ENCODE results near the gene COL21A1. TPM values are rescaled to one million over a fixed set of nuclear protein-coding genes. Genes with fewer than 3 reads are reported as not detected.

COL21A1 gene
- total and polyA plus RNA-seq, 2 of the 13 experiments (the other 11 are each of a cell fraction or from before 2014, with no cell fraction given): 0.13 TPM; not detected in 1

GRCh38 chr6:56188429-56188828 lies 59.0 kb downstream of the COL21A1 start:
- H3K36me3 ChIP-seq (replicated peaks in 1 of 2; ENCODE audit: control insufficient read depth in 1 of 2, insufficient read depth in 2 of 2, low read length in 2 of 2): no peaks in the 10 kb centered on the region
- H2AFZ ChIP-seq (ENCODE audit: low read length): no peak overlapping the region
- no peak overlapping the region for H3K9ac ChIP-seq (ENCODE audit: insufficient read depth, low read depth, low read length)
- H3K27ac ChIP-seq (ENCODE audit: extremely low read length, insufficient read depth, low read length): no peak overlapping the region
- H3K4me3 ChIP-seq (replicated peaks in 1 of 3; ENCODE audit: insufficient read depth in 1 of 3, low read depth in 2 of 3, low read length in 3 of 3): no peak overlapping the region
- BruUV-seq (replicated peaks): no TSS peak
- ATAC-seq (no peak; the same call in 2 of the 3 replicates), FAIRE-seq (no peak), DNase-seq (ENCODE audit: low spot score) (no peak)
- H3K9me3 ChIP-seq (ENCODE audit: low read length): no peaks in the 10 kb centered on the region
- no peak overlapping the region for H3K4me2 ChIP-seq (ENCODE audit: low read depth, low read length)
- in situ Hi-C loops (cut with HindIII; ENCODE audit: extremely low pct_ligation_motif_present, low pct_unique_long_range_greater_than_20kb) (no loop called here), intact Hi-C loops (cut with micrococcal nuclease; ENCODE audit: unreplicated experiment) (no loop called here)
- no peaks in the 10 kb centered on the region for H3K27me3 ChIP-seq (ENCODE audit: control insufficient read depth in 1 of 2, insufficient read depth in 2 of 2, low read length in 2 of 2)
- POLR2A ChIA-PET: no interaction called here
- 16% methylated on average over 6 of the region's 9 CpGs for WGBS (ENCODE audit: low lambda C conversion rate)
- TF ChIP-seq NFATC3 (CRISPR knock-in tag; IDR thresholded peaks at IDR 0.05) (no peak), ZNF816 (CRISPR knock-in tag; IDR thresholded peaks at IDR 0.05; ENCODE audit: borderline replicate concordance) (no peak), ZNF768 (CRISPR knock-in tag; IDR thresholded peaks at IDR 0.05) (no peak), NFIB (CRISPR knock-in tag; IDR thresholded peaks at IDR 0.05; ENCODE audit: borderline replicate concordance) (no peak), TSC22D2 (CRISPR knock-in tag; IDR thresholded peaks at IDR 0.05; ENCODE audit: borderline replicate concordance) (no peak), DNMT1 (CRISPR knock-in tag; IDR thresholded peaks at IDR 0.05) (no peak), MATR3 (CRISPR knock-in tag; IDR thresholded peaks at IDR 0.05) (no peak), FOXK2 (IDR thresholded peaks at IDR 0.05) (no peak), ZNF10 (CRISPR knock-in tag; IDR thresholded peaks at IDR 0.05; ENCODE audit: borderline replicate concordance, low read depth) (no peak)
- no peaks in the 10 kb centered on the region; the same call in 1 of the 2 replicates for H4K20me1 ChIP-seq (ENCODE audit: insufficient read depth, low read length)
- no peaks in the 10 kb centered on the region for H3K4me1 ChIP-seq (ENCODE audit: insufficient read depth, low read length)
- CTCF ChIA-PET (ENCODE audit: low intra/inter-chr PET ratio, low total read pairs): no interaction called here
- no peaks in the 10 kb centered on the region for H3K79me2 ChIP-seq (ENCODE audit: insufficient read depth, low read length)

GRCh38 chr6:56187686-56188085 lies 59.7 kb downstream of the COL21A1 start:
- FAIRE-seq (no peak), DNase-seq (ENCODE audit: low spot score) (no peak), ATAC-seq (no peak)
- H3K9me3 ChIP-seq (ENCODE audit: low read length): no peaks in the 10 kb centered on the region
- H3K36me3 ChIP-seq (replicated peaks in 1 of 2; ENCODE audit: control insufficient read depth in 1 of 2, insufficient read depth in 2 of 2, low read length in 2 of 2): no peaks in the 10 kb centered on the region
- no peaks in the 10 kb centered on the region for H3K79me2 ChIP-seq (ENCODE audit: insufficient read depth, low read length)
- H3K27ac ChIP-seq (ENCODE audit: extremely low read length, insufficient read depth, low read length): no peak overlapping the region
- no peaks in the 10 kb centered on the region for H3K27me3 ChIP-seq (ENCODE audit: control insufficient read depth in 1 of 2, insufficient read depth in 2 of 2, low read length in 2 of 2)
- no peak overlapping the region for H3K4me3 ChIP-seq (replicated peaks in 1 of 3; ENCODE audit: insufficient read depth in 1 of 3, low read depth in 2 of 3, low read length in 3 of 3)
- H3K9ac ChIP-seq (ENCODE audit: insufficient read depth, low read depth, low read length): no peak overlapping the region
- in situ Hi-C loops (cut with HindIII; ENCODE audit: extremely low pct_ligation_motif_present, low pct_unique_long_range_greater_than_20kb): no loop called here
- no peak overlapping the region for H2AFZ ChIP-seq (ENCODE audit: low read length)
- no TSS peak for BruUV-seq (replicated peaks)
- POLR2A ChIA-PET: no interaction called here
- CTCF ChIA-PET (ENCODE audit: low intra/inter-chr PET ratio, low total read pairs): no interaction called here
- H3K4me1 ChIP-seq (ENCODE audit: insufficient read depth, low read length): no peaks in the 10 kb centered on the region
- no peaks in the 10 kb centered on the region; the same call in 1 of the 2 replicates for H4K20me1 ChIP-seq (ENCODE audit: insufficient read depth, low read length)
- no peak for TF ChIP-seq ZNF496 (CRISPR knock-in tag; IDR thresholded peaks at IDR 0.05; ENCODE audit: insufficient replicate concordance)
- intact Hi-C loops (cut with micrococcal nuclease; ENCODE audit: unreplicated experiment): no loop called here
- H3K4me2 ChIP-seq (ENCODE audit: low read depth, low read length): no peak overlapping the region

Measured in HepG2 (cell line).